ENCODE measurements around the gene PYCR2.

The PYCR2 gene

DNA sequence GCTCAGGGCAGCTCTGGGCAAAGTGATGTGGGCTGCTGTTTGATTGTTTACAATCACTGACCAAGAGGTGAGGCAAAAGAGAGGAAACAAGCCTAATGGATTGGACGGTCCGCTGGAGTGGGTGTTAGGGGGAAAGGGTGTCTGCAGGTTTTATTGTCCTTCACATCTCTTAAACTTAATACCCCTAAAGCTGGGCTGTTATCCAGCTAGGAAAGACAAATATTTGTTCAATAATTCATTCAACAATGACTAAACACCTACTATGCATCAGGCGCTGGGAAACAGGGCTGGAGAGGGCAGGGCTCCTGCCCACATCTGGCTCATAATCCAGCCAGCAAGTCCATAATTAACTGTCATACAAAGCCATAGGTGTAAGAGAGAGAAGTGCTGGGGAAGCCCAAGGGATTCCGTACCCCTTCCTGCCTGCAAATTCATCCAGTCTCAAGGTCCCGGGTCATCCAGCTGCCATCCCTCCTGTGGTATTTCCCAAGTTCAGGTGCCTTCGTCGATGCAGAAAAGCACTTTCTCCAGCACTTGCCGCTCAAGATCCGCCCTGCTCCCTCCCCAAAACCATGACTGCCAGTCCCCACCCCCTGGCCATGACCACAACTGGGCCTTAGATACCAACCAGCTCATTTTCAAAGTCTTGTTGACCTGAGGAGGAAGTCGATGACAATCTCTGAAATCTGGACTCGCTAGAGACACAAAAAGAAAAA is 52.5 kb downstream of the PYCR2 start:
- no peak for DNase-seq

DNA sequence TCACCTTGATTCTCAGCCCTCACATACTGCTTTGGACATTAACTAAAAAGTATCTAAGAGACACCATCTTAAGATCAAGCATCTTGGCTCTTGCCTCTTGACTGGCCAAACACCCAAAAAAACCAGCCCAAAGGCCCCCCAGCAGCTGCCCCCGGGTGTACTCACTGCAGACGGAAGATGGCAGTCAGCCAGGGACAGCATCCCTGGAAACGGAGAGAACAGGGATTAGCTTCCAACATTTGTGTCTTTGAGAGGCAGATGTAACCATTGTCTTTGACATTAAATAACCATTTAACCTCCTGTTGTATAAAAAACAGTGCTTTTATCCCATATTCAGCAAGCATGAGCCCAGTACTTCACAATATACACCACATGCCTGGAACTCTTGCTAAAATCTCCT is 53.1 kb downstream of the PYCR2 start:
- DNase-seq, result no peak
- Histone ChIP-seq H3K27me3 (no peaks in the 10 kb centered on the region), H3K4me1 (no peaks in the 10 kb centered on the region), H3K9me3 (no peaks in the 10 kb centered on the region), H3K4me3 (ENCODE audit: low read depth, low read length) (no peak overlapping the region), H3K36me3 (no peaks in the 10 kb centered on the region)
- TF ChIP-seq, protein P1, sequence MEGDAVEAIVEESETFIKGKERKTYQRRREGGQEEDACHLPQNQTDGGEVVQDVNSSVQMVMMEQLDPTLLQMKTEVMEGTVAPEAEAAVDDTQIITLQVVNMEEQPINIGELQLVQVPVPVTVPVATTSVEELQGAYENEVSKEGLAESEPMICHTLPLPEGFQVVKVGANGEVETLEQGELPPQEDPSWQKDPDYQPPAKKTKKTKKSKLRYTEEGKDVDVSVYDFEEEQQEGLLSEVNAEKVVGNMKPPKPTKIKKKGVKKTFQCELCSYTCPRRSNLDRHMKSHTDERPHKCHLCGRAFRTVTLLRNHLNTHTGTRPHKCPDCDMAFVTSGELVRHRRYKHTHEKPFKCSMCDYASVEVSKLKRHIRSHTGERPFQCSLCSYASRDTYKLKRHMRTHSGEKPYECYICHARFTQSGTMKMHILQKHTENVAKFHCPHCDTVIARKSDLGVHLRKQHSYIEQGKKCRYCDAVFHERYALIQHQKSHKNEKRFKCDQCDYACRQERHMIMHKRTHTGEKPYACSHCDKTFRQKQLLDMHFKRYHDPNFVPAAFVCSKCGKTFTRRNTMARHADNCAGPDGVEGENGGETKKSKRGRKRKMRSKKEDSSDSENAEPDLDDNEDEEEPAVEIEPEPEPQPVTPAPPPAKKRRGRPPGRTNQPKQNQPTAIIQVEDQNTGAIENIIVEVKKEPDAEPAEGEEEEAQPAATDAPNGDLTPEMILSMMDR (IDR thresholded peaks at IDR 0.05; ENCODE audit: low read depth, low read length), result no peak

More for the DNA sequence above, 52.5 kb downstream of the PYCR2 start:
- TF ChIP-seq, protein P1 (IDR thresholded peaks at IDR 0.05; ENCODE audit: low read depth, low read length), result no peak
- Histone ChIP-seq H3K27me3 (no peaks in the 10 kb centered on the region), H3K4me1 (no peaks in the 10 kb centered on the region), H3K9me3 (no peaks in the 10 kb centered on the region), H3K4me3 (ENCODE audit: low read depth, low read length) (no peak overlapping the region), H3K36me3 (no peaks in the 10 kb centered on the region)
